Hypothalamus (tissue), 51 donors: ENCODE data around the gene ACP1.
"Not testable (repeated sequence)": the region's sequence is repeated elsewhere in the genome, so short reads cannot be mapped to it uniquely, and the experiment has no call there.

ENCODE experiments used
- DNase-seq, 51 donors: peaks; one replicate each; lab custom pipeline; 2025; lab: John Stamatoyannopoulos, UW

ACP1 gene

DNA sequence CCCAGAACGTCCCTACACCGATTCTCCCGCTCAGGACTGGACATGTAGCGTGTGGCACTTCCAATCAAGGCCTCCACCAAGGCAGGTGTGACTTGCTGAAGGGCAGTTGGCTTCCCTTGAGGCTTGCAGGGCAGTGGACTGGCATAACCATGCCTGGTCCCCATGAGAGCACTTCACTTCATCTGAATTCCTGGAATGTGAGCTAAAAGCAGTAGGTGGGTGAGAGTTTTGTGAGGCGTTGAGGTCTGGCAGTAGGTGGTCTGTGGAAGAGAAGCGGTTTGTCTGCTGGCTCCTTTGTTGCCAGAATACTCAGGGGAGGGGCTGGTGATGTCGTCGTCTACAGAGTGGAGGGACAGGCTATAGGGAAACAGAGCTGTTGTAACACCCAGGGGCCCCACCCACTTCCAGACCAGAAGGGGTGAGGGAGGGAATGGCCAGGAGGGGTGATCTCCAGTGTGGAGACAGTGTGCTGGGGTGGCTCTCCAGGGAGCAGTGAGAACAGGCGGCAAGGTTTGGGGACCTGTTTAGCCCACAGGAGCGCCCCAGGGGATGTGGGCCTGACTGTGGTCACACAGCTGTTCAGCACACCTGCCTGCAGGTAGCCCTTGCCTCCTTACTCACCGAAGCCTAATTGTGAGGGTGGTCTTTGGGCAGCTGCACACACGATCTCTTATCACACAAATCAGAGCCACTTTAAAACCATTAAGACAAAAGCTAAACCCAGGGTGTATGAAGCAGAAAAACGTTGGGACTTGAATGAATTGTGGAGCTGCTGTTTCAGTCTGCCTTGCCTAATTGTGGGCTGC is 44.6 kb downstream of the ACP1 start:
- no peak for DNase-seq

DNA sequence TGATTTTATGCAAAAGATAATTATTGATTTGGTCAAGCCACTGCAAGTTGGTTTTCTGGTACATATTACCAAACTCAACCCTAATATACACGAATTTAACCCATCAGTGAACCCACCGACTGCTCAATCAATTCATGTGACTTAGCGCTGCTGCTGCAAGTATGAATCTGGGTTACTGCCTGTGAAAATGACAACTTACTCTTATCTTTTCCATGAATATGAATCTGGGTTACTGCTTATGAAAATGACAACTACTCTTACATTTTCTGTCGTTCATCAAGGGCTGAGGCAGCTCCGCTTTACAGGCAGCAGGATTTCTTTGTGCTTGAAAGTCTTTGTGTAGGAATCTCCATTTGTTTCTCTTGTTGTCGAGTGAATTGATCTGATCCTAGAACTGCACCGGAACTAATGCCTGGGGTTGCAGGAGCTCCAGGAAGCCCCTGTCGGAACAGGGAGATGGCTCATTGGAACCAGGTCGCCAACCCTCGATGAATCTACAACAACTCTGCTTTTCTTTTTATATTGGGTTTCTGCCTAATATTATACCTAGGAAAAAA is 45.3 kb downstream of the ACP1 start:
- no peak for DNase-seq

DNA sequence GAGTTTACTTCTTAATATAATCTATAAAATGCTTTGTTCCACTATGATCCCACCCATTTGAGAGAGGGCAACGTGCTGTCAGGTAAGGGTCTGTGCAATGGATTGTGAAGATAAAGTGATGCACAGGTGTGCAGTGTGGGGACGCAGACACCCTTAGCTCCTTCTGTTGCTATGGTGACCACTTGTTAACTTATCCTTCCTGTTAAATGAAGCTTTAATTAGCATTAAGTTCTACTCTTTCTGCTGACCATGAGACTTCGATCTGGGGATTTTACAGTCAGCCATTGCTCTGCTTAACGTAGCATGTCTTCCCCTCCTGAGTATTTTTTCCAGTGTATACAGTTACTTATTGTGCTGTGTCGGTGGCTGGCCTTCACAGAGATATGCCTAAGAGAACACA is 46.2 kb downstream of the ACP1 start:
- no peak for DNase-seq

DNA sequence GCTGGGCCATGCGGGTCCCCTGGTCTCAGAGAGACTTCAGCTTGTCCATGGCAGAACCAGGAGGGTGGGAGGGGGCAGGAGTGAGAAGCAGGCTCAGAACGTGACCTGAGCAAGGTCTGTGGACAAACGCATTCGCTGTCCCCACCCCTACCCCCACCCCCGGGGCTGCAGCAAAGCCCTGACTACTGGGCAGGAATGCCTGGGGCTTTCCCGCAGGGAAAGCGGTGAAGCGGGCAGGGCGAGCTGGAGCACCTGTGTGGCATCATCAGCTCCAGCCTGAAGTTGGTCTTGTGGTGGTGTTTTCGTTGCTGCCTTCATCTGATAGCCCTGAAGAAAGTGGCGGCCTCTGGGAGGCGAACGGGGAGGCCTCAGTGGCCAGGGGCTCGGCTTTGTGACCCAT is 49.2 kb downstream of the ACP1 start:
- no peak for DNase-seq

DNA sequence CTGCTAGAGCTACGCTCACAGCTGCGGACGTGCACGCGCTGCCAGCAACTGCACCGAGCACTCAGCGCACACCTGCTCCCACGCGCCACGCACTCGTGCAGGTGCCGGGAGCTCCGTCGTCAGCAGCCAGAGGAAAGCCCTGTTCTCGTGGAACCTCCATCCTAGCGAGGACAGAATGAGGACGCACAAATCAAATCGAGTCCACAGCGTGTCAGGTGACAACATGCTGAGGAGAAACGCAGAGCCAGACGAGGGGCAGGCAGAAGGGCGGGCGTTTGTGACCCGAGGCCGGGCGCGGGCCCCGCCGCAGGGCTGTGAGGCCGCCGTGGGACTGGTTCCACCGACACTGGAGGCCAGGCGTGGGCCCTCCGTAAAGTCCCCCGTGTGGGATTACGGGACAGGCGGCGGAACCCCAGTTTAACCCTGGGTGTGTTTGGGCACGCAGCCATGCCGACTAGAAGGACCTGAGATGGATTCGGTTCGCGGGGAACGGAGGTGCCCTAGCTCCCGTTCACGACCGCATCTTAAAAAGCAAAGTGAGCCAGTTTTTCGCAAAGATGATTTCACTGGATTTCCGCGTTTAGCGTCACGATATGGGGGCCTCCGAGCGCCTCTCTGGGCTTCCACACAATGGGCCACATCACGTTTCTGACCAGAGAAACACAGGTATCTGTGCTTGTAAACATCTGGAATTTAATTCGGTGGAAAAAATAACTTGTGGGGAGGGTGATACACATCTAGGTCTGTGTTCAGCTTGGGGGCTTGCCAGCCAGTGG is 50.0 kb downstream of the ACP1 start:
- no peak for DNase-seq

DNA sequence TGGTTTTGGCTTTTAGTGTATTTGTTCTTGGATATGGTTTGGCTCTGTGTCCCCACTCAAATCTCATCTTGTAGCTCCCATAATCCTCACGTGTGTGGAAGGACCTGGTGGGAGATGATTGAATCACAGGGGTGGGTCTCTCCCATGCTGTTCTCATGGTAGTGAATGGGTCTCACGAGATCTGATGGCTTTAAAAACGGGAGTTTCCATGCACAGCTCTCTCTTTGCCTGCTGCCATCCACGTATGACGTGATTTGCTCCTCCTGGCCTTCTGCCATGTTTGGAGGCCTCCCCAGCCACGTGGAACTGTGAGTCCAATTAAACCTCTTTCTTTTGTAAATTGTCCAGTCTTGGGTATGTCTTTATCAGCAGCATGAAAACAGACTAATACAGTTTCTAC is 51.2 kb downstream of the ACP1 start:
- not testable (repeated sequence) for DNase-seq

DNA sequence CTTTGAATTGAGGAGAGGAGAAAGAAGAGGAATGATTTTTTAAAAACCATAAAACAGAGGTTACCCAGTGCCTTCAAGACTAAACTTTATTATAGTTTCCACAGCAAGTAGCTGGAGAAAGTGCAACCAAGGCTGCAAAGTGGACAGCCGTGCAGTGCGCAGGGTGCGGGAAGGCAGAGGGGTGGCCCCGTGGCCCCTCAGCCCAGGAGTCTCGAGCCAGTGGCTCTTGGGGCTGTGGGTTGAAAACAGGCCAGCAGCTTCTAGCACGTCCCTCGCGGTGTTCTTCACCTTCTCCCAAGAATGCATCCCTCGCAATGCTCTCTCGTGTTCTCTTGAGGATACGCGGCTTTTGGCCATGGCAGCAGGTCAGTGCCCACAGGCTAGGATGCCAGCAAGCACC is 51.6 kb downstream of the ACP1 start:
- no peak for DNase-seq

DNA sequence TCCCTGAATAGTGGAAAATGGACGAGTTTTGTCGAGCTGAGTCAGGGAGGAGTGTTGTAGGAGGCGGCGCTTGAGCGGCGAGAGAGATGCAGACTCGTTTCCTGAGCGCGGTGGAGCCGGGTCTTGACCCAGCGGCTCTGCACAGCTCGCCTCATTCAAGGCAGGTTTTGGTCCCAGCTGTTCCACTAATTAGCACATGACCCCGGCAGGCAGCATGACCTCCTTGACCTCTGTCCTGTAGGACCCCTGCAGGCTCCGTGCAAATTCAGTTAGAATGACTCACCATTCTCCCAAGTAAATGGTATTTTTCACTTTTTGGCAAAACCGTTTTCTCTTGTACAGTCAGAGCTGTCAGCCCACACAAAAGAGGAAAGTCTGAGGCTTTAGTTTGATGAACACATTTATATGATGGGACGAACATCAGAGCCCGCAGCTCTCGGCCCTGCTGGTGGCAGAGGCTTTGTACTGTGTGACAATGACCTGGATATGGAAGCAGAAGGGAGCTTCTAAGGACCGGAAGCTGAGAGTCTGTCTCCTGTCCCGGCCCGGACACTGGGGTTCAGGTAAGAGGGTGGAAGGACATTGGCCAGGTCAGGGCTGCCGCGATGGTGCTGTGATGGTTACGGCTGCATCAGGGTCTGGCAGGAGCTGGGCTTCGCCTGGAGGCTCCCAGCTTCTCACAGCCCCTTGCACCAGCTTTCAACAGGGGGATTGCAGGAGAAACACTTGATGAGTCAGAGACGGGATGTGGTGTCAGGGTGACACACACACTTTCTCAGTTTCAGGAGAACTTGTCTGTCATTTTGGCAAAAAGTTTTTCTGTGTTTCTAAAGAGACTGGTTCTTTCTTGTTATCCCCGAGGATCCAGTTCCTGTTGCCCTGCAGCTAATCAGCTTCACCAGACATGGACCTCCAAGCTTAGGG is 53.0 kb downstream of the ACP1 start:
- DNase-seq = no peak

DNA sequence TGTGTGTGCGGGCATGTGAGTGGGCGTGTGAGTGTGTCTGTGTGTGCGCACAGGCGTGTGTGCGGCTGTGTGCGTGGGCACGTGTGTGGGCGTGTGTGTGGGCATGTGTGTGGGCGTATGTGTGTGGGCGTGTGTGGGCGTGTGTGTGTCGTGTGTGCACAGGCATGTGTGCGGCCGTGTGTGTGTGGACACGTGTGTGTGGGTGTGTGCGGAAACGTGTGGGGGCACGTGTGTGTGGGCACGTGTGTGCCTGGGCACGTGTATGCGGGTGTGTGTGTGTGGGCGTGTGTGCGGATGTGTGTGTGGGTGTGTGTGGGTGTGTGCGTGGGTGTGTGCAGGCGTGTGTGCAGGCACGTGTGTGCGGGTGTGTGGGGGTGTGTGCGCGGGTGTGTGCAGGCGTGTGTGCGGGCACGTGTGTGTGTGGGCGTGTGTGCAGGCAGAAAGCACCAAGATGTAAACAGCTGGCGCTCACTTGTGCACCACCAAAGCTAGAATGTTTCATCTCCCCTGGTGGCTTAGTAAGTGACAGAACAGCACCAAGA is 54.4 kb downstream of the ACP1 start:
- no peak for DNase-seq

DNA sequence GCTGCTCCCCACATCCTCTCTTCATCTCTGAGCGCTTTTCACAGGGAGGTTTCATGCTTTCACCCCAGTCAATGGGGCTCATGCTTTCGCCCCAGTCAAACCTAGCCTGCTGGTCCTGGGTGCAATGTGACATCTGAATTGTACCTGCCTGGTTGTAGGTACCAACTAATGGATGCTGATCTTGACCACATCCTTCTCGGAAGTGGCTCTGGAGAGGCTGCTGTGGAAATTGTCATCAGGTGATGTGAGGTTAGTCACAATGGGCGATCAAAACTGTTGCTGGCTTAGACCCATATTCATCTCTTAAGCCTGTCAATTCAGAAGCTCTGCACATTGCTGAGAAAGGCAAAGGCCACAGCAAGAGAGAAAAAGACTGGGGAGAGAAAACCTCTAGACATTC is 55.8 kb downstream of the ACP1 start:
- no peak for DNase-seq

DNA sequence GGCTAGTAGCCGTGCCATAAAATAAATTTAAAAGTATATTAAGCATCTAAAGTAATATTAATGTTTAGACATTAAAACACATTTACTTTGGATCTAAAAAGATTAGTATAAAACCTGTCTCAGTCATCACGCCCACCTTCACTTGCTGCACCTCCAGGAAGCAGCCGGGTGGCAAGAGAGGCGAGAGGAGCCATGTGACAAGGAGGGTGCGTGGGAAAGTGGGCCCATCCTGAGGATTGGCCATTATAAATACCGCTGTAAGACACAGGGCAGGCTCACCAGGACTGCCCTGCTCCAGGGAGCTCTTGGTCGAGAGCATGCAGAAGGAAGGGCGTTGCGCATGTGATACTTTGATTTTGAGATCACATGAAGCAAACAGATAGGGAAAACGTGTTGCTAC is 57.6 kb downstream of the ACP1 start:
- DNase-seq = peak in 1 of 51 donors; percentile 49

DNA sequence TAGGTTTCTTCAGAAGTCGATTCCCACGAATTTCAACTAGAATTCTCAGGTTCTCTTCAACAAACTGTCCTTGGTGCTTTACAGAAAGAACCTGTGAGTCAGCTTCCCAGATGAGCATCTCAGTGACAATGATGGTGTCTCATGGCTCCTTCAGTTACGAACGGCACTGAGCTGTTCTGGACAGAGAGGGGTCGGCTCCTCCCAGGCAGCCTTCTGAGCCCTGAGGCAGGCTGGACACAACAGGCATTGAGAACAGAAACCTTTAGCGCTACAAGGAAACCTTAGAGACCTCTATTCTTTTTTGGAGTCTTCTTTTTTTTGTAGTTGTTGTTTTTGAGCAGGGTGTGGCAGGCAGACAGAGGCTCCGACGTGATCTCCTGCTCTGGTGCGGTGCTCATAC is 58.3 kb downstream of the ACP1 start:
- no peak for DNase-seq
